ENCODE results near the gene CSNK1D.

CSNK1D gene

GRCh38 chr17:82238472-82239201 lies 34.9 kb downstream of the CSNK1D start (continued):
- TF ChIP-seq PRDM10 (tag by site-specific recombination; IDR thresholded peaks at IDR 0.05) (peak; percentile 27; the same call in 1 of the 2 replicates), ZNF16 (tag by site-specific recombination; IDR thresholded peaks at IDR 0.05; ENCODE audit: low read depth) (no peak), ZNF426 (tag by site-specific recombination; IDR thresholded peaks at IDR 0.05) (no peak), HOXD13 (CRISPR knock-in tag; IDR thresholded peaks at IDR 0.05; ENCODE audit: borderline replicate concordance) (no peak), BCL11A (tag by site-specific recombination; IDR thresholded peaks at IDR 0.05; ENCODE audit: low read depth) (0 out of 2 replicates have a peak, but pooled peaks have one; percentile 29), SETDB1 (IDR thresholded peaks at IDR 0.05; ENCODE audit: insufficient read length, low read length) (no peak), ZNF585B (tag by site-specific recombination; IDR thresholded peaks at IDR 0.05) (no peak), ZNF146 (tag by site-specific recombination; IDR thresholded peaks at IDR 0.05) (no peak), ZNF629 (tag by site-specific recombination; IDR thresholded peaks at IDR 0.05) (no peak), ZNF37A (tag by site-specific recombination; IDR thresholded peaks at IDR 0.05) (no peak), ZNF626 (tag by site-specific recombination; IDR thresholded peaks at IDR 0.05) (no peak), ZBTB44 (tag by site-specific recombination; IDR thresholded peaks at IDR 0.05) (no peak), ZNF768 (tag by site-specific recombination; IDR thresholded peaks at IDR 0.05) (no peak), ZNF777 (tag by site-specific recombination; IDR thresholded peaks at IDR 0.05; ENCODE audit: borderline replicate concordance) (no peak), ZNF449 (tag by site-specific recombination; IDR thresholded peaks at IDR 0.05) (peak; percentile 73; the same call in 1 of the 2 replicates), ZSCAN4 (tag by site-specific recombination; IDR thresholded peaks at IDR 0.05) (no peak), KLF16 (tag by site-specific recombination; IDR thresholded peaks at IDR 0.05) (no peak), ZNF544 (tag by site-specific recombination; IDR thresholded peaks at IDR 0.05) (no peak), INSM2 (tag by site-specific recombination; IDR thresholded peaks at IDR 0.05) (no peak), ZNF202 (tag by site-specific recombination; IDR thresholded peaks at IDR 0.05; ENCODE audit: borderline replicate concordance) (no peak), PBX3 (CRISPR knock-in tag; IDR thresholded peaks at IDR 0.05) (no peak), ZNF366 (tag by site-specific recombination; conservative IDR thresholded peaks at IDR 0.05) (no peak), ZNF157 (tag by site-specific recombination; IDR thresholded peaks at IDR 0.05) (no peak), ZNF394 (tag by site-specific recombination; IDR thresholded peaks at IDR 0.05; ENCODE audit: borderline replicate concordance) (peak; percentile 29; the same call in 1 of the 2 replicates), IKZF3 (tag by site-specific recombination; IDR thresholded peaks at IDR 0.05) (no peak), ZNF18 (tag by site-specific recombination; IDR thresholded peaks at IDR 0.05) (peak; percentile 90), ZSCAN23 (tag by site-specific recombination; IDR thresholded peaks at IDR 0.05) (no peak)
